Measurements from ENCODE around the gene PRKAR1B.

DNA sequence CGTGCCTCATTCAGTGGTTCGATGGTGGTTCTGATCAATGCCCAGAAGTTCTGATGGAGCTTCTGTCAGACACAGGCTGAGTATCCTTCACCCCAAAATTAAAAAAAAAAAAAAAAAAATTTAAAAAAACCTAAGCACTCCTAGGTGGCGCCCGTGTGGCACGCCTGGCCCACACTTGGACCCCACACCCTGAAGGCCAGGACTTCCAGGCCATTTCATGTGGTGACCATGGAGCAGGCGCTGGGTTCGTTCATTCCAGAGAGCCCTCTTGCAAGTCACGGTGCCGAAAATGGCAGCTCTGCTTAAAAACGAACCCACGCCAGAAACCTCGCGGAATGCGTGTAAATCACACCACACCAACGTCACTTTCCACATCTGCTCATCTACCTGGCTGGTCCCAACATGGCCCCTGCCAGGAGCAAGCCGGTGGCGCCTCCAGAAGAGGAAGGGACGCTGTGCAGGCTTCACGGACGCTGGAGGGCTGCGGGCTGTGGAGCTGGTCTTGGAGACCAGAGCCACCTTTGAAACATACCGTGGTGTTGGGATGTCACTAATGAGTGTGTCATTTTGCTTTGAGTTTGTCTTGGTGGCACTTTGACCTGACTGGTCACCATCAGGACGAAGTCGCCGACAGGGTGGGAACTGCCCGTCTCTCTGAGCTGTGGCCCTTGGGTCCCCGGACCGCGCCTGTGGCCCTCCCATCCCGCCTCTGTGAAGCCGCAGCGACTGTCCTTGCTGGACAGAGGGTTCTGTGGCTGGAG is 46.0 kb upstream of the PRKAR1B start:
- TF ChIP-seq, protein P1, sequence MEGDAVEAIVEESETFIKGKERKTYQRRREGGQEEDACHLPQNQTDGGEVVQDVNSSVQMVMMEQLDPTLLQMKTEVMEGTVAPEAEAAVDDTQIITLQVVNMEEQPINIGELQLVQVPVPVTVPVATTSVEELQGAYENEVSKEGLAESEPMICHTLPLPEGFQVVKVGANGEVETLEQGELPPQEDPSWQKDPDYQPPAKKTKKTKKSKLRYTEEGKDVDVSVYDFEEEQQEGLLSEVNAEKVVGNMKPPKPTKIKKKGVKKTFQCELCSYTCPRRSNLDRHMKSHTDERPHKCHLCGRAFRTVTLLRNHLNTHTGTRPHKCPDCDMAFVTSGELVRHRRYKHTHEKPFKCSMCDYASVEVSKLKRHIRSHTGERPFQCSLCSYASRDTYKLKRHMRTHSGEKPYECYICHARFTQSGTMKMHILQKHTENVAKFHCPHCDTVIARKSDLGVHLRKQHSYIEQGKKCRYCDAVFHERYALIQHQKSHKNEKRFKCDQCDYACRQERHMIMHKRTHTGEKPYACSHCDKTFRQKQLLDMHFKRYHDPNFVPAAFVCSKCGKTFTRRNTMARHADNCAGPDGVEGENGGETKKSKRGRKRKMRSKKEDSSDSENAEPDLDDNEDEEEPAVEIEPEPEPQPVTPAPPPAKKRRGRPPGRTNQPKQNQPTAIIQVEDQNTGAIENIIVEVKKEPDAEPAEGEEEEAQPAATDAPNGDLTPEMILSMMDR (IDR thresholded peaks at IDR 0.05; ENCODE audit: insufficient read depth, low read depth, low read length) = no peak
- no peak for TF ChIP-seq EZH2 (IDR thresholded peaks at IDR 0.05; ENCODE audit: insufficient read depth, low read length)

Measured in astrocyte (in vitro differentiated cells and primary cell).